NCI-H510A (cell line): Measurements from ENCODE around the gene VAX1.

ENCODE experiments used
- DNase-seq: peaks from one replicate; lab custom pipeline; 2025; lab: John Stamatoyannopoulos, UW

Gene VAX1

GRCh38 chr10:117163954-117164548, 26.0 kb upstream of the VAX1 start:
- no peak for DNase-seq

GRCh38 chr10:117163061-117163953, 25.2 kb upstream of the VAX1 start:
- no peak for DNase-seq

- DNase-seq, result no peak
Measured at GRCh38 chr10:117162093-117163060, 24.3 kb upstream of the VAX1 start.

- no peak for DNase-seq
Measured at GRCh38 chr10:117161386-117162033, 23.4 kb upstream of the VAX1 start.

GRCh38 chr10:117160567-117160966, 22.5 kb upstream of the VAX1 start:
- DNase-seq, result no peak

GRCh38 chr10:117159390-117159789, 21.3 kb upstream of the VAX1 start:
- no peak for DNase-seq

- DNase-seq, result no peak
Measured at GRCh38 chr10:117158297-117158696, 20.2 kb upstream of the VAX1 start.

- no peak for DNase-seq
Measured at GRCh38 chr10:117152668-117153067, 14.6 kb upstream of the VAX1 start.

- no peak for DNase-seq
Measured at GRCh38 chr10:117148284-117148683, 10.2 kb upstream of the VAX1 start.

- DNase-seq, result no peak
Measured at GRCh38 chr10:117145019-117145418, 6.9 kb upstream of the VAX1 start.

- DNase-seq, result no peak
Measured at GRCh38 chr10:117143103-117143823, 5.2 kb upstream of the VAX1 start.

- no peak for DNase-seq
Measured at GRCh38 chr10:117140525-117140902, 2.4 kb upstream of the VAX1 start.

GRCh38 chr10:117139581-117140524, 1.8 kb upstream of the VAX1 start:
- no peak for DNase-seq

GRCh38 chr10:117138838-117139580, 939 bp upstream of the VAX1 start:
- DNase-seq, result no peak

- DNase-seq, result no peak
Measured at GRCh38 chr10:117137031-117137910, 799 bp downstream of the VAX1 start.

GRCh38 chr10:117136391-117136975, 1.6 kb downstream of the VAX1 start:
- no peak for DNase-seq

- no peak for DNase-seq
Measured at GRCh38 chr10:117135480-117136140, 2.5 kb downstream of the VAX1 start.
